GM12801 (cell line): ENCODE data around the gene STX7.

Experiments used
- CTCF ChIP-seq: IDR thresholded peaks from one replicate; pipeline ENCODE4 v1.5.1; 2011; ENCODE audit warnings: control low read depth; ENCODE audit not compliant: insufficient read length; ENCODE audit errors: extremely low read depth

Gene STX7

GRCh38 chr6:132505158-132505557 lies 7.8 kb downstream of the STX7 start:
- TF ChIP-seq CTCF = no peak

- TF ChIP-seq CTCF = no peak
Observed at GRCh38 chr6:132504757-132505156, 8.2 kb downstream of the STX7 start.

GRCh38 chr6:132499757-132500156 lies 13.2 kb downstream of the STX7 start:
- TF ChIP-seq CTCF = no peak

- no peak for TF ChIP-seq CTCF
Observed at GRCh38 chr6:132498638-132499037, 14.3 kb downstream of the STX7 start.

- TF ChIP-seq CTCF = no peak
Observed at GRCh38 chr6:132496519-132497180, 16.3 kb downstream of the STX7 start.

- TF ChIP-seq CTCF = no peak
Observed at GRCh38 chr6:132495604-132496079, 17.3 kb downstream of the STX7 start.

- TF ChIP-seq CTCF = no peak
Observed at GRCh38 chr6:132494954-132495353, 18.0 kb downstream of the STX7 start.
